Measurements from ENCODE around the gene CRNN.

CRNN gene

DNA sequence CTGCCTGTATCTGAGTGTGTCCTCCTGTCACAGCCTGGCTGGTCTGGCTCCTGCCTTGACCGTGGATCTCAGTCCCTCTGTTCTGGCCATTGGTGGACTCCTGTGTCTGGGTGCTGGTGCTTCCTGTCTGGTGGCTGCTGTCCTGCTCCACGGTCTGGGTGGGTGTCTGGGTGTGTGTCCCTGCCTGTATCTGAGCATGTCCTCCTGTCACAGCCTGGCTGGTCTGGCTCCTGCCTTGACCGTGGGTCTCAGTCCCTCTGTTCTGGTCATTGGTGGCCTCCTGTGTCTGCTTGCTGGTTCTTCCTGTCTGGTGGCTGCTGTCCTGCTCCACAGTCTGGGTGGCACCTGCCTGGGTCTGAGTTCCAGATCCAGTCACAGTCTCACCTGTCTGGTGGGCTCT, 4.0 kb downstream of the CRNN start:
- TF ChIP-seq, protein P1, sequence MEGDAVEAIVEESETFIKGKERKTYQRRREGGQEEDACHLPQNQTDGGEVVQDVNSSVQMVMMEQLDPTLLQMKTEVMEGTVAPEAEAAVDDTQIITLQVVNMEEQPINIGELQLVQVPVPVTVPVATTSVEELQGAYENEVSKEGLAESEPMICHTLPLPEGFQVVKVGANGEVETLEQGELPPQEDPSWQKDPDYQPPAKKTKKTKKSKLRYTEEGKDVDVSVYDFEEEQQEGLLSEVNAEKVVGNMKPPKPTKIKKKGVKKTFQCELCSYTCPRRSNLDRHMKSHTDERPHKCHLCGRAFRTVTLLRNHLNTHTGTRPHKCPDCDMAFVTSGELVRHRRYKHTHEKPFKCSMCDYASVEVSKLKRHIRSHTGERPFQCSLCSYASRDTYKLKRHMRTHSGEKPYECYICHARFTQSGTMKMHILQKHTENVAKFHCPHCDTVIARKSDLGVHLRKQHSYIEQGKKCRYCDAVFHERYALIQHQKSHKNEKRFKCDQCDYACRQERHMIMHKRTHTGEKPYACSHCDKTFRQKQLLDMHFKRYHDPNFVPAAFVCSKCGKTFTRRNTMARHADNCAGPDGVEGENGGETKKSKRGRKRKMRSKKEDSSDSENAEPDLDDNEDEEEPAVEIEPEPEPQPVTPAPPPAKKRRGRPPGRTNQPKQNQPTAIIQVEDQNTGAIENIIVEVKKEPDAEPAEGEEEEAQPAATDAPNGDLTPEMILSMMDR (conservative IDR thresholded peaks at IDR 0.05; ENCODE audit: low read depth, low read length) = no peak
- no peak for DNase-seq (ENCODE audit: low read depth)
- no peak overlapping the region for H3K4me3 ChIP-seq (ENCODE audit: low read depth, low read length)

DNA sequence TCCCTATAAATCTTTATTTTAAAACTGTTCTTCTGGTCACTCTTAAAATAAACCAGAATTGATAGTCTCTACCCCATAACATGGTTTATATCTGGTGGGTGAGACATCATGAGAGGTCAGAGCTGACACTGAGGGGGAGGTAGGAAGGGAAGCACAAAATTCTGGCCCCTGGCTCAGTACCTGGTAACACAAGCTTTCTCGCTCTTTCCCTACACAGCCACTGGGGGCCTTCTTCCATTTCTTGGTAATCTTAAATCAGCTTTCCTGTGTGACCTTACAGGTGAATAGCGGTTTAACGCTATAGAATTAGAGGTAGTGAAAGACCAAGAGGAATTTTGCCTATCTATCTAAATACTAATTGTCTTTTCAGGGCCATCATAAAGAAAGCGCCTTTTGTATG, 5.4 kb downstream of the CRNN start:
- DNase-seq (ENCODE audit: low read depth) = no peak
- no peak overlapping the region for H3K4me3 ChIP-seq (ENCODE audit: low read depth, low read length)
- TF ChIP-seq, protein P1 (conservative IDR thresholded peaks at IDR 0.05; ENCODE audit: low read depth, low read length) = no peak

DNA sequence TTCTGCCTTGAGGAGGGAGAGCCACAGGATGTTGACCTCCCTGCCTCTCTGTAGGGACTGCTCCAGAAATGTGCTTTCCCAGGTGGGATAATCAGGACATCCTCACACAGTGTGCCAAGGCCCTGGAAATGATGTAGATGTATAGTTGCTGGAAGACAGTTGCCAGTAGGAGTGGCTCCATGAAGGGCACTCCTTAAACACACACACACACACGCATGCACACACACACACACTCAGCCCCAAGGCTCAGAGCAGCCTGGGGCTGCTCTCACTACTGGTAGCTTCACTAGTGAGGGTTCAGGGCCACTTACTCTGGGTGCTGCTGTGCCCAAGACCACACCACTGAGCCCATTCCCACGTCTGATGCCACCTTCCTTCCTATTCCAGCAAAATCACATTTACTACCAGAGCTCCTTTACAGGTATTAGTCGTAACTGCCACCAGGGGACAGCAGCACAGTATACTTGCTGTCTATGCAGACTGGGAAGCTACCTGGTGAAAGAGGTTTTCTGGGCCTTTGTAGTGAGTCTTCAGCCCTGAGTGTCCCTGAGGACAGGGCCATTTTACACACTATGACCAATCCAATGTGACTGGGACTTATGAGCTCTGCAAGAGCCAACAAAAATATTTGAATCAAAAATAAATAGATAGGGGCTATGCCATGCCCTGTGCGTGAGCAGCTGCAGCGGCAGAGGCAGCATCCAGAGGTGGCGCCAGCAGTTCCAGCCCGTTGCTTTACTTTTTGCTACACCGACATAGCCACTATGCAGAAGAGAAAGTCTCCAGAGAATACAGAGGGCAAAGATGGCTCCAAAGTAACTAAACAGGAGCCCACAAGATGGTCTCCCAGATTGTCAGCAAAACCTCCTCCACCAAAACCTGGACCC, 15.0 kb downstream of the CRNN start:
- H3K4me3 ChIP-seq (ENCODE audit: low read depth, low read length) = no peak overlapping the region
- peak; percentile 20 for DNase-seq (ENCODE audit: low read depth)

DNA sequence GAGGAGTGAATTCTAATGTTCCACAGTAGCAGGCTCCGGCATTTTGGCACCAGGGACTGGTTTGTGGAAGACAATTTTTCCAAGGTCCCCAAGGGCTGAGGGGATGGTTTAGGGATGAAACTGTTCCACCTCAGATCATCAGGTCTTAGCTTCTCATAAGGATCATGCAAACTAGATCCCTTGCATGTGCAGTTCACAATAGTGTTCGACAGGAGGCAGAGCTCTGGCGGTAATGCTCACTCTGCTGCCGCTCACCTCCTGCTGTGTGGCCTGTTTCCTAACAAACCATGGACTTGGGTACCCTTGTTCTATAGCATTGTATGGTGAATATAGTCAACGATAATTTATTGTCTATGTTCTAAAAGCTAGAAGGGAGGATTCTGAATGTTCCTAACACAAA, 16.6 kb downstream of the CRNN start:
- TF ChIP-seq, protein P1 (conservative IDR thresholded peaks at IDR 0.05; ENCODE audit: low read depth, low read length) = no peak
- no peak for DNase-seq (ENCODE audit: low read depth)
- no peak overlapping the region for H3K4me3 ChIP-seq (ENCODE audit: low read depth, low read length)

More for the DNA sequence above, 15.0 kb downstream of the CRNN start:
- TF ChIP-seq, protein P1 (conservative IDR thresholded peaks at IDR 0.05; ENCODE audit: low read depth, low read length) = peak; percentile 36

DNA sequence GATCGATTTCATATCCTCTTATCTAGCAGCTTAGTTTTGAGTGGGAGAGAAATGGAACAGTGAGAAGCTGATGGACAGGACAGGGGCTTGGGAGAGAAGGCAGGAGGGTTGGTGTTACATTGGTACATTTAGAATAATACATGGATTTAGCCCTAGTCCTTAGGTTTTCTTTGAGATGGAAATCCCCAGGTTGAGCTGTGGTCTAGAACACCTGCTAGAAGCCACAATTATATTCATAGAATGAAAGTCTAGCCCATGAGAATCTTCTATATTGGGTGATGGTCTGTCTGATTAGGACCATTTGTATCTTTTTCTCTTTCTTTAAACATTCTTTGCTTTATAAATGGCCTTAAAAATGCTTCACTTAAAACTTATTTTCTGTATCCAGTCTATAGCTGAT, 19.9 kb downstream of the CRNN start:
- no peak overlapping the region for H3K4me3 ChIP-seq (ENCODE audit: low read depth, low read length)
- TF ChIP-seq, protein P1 (conservative IDR thresholded peaks at IDR 0.05; ENCODE audit: low read depth, low read length) = no peak
- no peak for DNase-seq (ENCODE audit: low read depth)

DNA sequence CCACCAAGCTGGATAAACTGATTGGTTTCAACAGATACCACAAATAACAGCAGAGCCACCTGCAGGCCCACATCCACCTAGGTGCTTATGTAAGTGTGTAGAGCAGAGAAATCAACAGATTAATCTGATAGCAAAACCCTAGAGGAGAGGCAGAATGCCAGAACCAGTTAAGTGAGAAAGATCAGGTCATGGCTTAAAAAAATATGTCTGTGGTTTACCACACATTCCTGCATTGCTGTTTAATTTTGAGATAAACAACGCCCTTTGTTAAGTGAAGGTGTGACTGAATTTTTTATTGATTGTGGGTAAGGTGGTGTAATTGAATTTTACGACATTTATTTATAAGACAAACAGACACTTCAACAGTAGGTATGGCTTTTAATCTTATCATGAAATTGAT, 21.2 kb downstream of the CRNN start:
- DNase-seq (ENCODE audit: low read depth) = no peak
- TF ChIP-seq, protein P1 (conservative IDR thresholded peaks at IDR 0.05; ENCODE audit: low read depth, low read length) = no peak
- no peak overlapping the region for H3K4me3 ChIP-seq (ENCODE audit: low read depth, low read length)

DNA sequence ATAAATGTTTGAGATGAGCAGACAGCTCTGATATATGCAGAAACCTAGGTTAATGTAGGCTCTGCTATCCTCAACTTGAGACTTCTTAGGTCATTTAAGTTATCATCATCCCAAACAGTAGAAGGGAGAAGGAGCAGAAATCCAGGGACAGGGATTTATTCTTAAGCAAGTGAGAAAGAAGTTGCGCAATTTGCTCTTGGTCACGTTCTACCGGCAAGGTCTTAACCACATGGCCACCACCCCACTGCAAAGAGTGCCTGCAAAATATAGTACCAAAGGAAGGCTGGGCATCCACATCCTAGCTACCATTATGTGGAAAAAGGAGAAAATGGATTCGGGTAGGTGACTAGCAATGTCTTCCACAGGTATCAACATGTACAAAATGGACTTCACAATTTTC, 25.2 kb downstream of the CRNN start:
- H3K4me3 ChIP-seq (ENCODE audit: low read depth, low read length) = no peak overlapping the region
- DNase-seq (ENCODE audit: low read depth) = no peak
- TF ChIP-seq, protein P1 (conservative IDR thresholded peaks at IDR 0.05; ENCODE audit: low read depth, low read length) = no peak
